Stimulated activated CD4-positive, alpha-beta T cell treated with anti-CD3 and anti-CD28 coated beads, Interleukin-1b, Interleukin-23, amount 100 ng/mL, for 24 hours (primary cell): ENCODE measurements around the gene CEP55.
"Not testable (repeated sequence)": the region's sequence is repeated elsewhere in the genome, so short reads cannot be mapped to it uniquely, and the experiment has no call there.

Source experiments
- DNase-seq, 4 experiments: peaks; one replicate each; pipeline ENCODE4 v3.0.0-alpha.2; 2020; ENCODE audit warnings: low read depth in 4 of 4, low spot score in 1 of 4

The CEP55 gene

DNA sequence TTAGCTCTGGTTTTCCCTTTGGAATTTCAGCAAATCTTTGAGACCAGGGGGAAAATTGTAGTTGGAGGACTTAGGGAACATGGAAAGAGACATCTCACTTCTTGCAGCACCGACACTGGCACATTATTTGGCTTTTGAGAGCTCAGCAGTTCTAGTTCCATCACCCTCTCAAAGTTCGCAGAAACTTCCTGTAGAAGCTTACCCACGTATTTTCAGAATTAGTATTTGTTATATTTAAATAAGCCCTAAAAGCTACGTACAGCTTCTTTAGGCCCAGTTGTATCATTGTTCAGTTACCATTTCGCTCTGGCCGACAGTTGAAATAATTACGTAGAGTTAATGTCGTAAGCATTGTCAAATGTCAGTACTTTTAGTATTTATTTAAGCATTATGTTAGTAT lies 13.4 kb downstream of the CEP55 start:
- no peak for DNase-seq

DNA sequence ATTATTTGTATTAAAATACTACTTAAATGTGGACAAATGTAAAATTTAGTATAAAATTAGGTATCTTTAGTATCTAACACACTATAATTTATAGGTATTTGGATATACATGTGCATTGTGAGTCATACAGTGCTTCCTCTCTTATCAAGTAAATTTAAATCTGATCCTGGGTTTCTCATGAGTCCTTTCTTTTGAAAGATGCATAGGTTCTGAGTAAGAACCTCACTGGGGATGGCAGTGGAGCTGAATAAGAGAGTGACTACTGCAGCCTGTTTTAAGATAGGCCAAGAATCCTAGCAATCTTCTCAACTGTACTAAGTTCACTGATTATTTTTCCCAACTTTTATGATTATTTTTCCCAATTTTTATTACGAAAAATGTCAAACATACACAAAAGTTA lies 16.2 kb downstream of the CEP55 start:
- no peak for DNase-seq

DNA sequence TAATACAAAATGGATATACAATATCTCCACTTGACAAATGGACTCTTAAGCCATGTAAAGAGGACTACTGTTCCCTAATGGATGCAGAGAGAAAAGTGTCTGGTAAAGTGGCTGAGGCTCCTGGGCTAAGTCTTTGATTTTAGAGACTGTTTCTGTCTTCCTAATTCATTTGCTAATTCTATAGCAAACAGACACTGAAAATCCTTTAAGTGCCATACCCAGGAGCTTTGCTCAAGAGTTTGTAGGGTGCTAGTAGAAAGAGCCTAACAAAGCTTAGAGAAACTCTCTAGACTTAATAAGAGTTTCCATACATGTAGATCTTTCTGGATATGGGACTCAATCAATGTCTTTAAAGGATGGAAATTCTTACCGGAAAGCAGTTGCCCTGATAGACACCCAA lies 16.7 kb downstream of the CEP55 start:
- DNase-seq = no peak

DNA sequence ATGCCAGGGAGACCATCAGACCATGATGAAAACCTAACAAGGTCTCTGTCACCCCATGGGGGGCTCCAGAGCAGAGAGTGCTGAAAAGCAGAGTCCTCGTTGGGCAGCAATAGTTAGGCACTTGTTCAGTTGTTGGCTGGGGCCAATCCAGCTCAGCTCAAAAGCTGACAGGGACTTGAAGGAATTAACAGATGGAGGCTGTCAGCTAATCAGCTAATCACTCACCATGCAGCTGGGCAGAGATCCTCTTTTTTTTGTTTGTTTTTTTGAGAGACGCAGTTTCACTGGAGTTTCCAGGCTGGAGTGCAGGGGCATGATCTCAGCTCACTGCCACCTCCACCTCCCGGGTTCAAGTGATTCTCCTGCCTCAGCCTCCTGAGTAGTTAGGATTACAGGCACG lies 18.1 kb downstream of the CEP55 start:
- DNase-seq = no peak

DNA sequence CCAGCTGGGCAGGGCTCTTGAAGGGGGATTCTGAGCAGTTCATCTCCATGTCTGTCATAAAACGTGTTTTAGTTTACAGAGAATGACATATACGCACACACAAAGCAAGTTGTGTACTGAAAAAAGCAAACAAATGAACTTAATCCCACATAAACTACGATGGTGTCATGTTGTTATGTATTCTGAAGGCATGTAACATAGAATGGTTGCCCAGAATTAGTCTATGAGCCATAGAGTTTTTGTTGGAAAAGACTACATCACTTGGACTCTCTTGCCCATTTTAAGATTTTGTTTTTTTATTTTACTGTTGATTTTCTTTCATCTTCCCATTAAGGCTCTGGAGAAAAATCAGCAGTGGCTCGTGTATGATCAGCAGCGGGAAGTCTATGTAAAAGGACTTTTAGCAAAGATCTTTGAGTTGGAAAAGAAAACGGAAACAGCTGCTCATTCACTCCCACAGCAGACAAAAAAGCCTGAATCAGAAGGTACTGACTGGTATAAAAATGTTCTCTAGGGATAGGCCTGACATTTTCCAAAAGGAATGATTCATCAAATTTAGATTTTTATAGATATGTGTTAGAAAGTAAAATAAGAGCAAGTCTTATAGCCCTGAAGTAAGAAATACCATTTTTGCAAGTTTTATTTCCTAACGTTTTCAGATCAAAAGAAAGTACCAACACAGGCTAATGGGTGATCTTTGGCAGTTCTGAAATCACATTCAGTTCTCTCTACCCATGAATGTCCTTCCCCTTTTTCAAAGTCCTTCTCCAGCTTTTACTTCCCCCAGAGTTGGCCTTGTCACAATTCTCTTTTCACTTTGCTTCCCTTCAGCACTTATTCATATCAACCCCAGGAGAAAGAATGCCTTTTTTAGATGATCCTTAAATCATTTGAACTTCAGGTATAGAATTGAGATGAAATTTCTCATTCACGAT lies 18.9 kb downstream of the CEP55 start:
- no peak for DNase-seq

DNA sequence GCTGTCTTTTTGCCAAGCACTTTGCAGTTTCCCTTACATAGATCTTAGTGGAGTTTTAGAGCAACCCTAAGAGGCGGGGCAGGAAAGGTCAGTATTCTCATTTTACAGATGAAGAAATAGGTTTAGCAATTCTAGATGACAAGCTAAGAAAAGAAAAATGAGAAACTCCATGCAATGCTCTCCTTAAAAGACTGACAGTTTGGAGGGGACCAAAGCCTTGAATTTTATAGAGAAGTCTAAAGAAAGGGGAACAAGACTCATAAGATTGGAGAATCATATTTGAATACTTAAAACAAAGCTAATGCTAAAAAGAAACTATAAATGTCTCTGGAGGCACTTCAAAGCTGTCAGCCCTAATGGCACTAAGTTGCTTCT lies 19.6 kb downstream of the CEP55 start:
- no peak for DNase-seq

DNA sequence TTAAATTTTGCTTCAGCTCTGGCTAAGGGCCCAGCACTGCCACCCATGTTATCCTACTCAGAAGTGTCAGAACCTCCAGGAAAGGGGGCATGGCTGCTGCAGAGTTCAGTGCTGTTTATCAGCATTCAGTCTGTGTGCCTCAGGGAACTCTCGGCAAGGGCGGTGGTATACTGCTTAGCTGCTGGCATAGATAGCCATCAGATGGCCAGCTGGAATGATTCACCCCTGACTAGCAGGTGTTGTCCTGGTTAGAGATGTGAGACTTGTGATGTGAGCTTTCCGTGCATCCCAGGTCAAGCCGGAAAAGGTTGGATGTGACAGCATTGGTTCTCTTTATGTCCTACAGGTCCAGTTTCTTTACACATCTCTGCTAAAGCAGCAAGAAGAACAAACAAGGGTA lies 22.1 kb downstream of the CEP55 start:
- DNase-seq = no peak

DNA sequence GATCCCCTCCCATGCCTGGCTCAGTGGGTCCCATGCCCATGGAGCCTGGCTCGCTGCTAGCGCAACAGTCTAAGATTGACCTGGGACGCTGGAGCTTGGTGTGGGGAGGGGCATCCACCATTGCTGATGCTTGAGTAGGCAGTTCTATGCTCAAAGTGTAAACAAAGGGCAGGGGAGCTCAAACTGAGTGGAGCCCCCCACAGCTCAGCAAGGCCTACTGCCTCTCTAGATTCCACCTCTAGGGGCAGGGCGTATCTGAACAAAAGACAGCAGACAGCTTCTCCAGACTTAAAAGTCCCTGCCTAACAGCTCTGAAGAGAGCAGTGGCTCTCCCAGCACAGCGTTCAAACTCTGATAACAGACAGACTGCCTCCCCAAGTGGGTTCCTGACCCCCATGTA lies 38.9 kb downstream of the CEP55 start:
- DNase-seq = no peak

DNA sequence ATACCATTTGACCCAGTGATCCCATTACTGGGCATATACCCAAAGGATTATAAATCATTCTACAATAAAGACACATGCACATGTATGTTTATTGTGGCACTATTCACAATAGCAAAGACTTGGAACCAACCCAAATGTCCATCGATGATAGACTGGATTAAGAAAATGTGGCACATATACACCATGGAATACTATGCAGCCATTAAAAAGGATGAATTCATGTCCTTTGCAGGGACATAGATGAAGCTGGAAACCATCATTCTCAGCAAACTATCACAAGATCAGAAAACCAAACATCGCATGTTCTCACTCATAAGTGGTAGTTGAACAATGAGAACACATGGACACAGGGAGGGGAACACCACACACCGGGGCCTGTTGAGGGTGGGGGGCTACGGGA lies 44.5 kb downstream of the CEP55 start:
- not testable (repeated sequence) for DNase-seq

DNA sequence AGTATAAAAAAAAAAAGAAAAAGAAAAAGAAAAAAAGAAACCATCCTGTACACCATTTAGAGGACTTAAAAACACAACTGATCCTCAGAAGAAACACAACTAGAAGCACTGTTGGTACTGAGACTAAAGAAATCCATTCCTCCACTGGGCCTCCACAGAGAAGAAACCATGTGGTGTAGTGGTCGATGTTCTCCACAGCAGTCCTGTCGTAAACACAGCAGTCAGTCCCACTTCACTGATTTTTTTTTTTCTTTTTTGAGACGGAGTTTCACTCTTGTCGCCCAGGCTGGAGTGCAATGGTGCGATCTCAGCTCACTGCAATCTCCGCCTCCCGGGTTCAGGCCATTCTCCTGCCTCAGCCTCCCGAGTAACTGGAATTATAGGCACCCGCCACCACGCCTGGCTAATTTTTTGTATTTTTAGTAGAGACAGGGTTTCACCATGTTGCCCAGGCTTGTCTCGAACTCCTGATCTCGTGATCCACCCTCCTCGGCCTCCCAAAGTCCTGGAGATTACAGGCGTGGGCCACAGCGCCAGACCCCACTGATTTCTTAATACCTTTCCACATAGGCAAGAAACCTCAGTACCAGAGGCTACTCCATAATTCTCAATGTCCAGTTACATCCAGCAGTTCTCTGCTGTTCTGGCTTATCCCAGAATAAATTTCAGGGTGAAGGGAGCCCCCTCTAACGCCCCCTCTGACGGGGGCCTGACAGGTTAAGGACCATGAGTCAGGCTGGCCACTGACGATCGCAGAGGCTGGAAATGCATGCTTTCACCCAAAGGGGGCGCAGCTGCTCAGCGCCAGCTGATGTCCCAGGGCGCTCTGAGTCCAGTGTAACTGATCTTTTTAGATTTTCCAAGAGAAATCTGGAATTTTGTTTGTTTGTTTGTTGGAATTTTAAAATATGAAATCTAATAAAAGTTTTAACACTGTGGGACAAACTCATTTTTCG lies 45.3 kb downstream of the CEP55 start:
- DNase-seq = no peak

DNA sequence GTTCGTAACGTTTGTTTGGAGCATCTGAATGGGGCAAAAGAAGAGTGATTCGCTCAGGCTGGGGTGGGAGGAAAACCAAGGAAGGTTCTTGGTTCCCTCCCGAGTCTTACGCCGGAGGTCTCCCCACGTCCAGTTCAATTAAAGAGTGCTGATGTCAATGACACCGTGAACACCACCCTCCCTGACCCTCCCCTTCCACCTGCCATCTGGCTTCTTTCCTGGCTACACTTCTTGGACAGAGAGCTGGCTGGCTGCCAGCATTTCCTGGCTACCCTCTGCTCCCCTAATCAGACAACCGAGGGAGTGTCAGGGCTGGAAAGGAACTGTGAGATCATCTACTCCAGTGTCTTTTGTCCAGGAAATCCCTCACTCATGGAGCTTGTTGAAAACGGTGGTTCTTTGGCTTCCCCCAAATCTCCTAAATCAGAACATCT lies 46.0 kb downstream of the CEP55 start:
- DNase-seq = no peak

DNA sequence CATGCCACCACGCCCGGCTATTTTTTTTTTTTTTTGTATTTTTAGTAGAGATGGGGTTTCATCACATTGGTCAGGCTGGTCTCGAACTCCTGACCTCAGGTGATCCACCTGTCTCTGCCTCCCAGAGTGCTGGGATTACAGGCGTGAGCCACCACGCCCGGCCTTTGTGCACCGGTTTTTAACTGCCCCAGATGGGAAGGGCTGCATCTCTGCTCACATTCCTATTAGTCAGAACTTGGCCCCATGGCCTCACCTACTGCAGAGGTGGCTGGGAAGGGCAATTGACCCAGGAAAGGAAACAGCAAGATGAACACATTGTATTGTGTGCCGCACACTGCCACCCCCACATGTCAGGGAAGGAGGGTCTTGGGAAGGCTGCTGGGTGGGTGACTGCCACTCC lies 50.6 kb downstream of the CEP55 start:
- not testable (repeated sequence) for DNase-seq

DNA sequence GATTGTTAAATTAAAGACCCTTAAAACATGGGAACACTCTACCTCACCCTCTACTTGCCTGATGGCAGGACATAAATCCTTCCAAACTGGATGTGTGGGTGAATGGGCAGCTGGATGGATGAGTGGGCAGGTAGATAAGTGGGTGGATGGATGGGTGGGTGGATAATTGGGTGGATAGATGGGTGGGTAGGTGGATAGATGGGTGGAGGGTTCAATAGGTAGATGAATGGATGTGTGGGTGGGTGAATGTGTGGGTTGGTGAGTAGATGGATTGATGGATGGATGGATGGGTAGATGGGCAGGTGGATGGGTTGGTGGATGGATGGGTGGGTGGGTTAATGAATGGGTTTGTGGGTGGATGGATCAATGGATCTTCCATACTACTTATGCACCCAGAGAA lies 51.1 kb downstream of the CEP55 start:
- DNase-seq = no peak

DNA sequence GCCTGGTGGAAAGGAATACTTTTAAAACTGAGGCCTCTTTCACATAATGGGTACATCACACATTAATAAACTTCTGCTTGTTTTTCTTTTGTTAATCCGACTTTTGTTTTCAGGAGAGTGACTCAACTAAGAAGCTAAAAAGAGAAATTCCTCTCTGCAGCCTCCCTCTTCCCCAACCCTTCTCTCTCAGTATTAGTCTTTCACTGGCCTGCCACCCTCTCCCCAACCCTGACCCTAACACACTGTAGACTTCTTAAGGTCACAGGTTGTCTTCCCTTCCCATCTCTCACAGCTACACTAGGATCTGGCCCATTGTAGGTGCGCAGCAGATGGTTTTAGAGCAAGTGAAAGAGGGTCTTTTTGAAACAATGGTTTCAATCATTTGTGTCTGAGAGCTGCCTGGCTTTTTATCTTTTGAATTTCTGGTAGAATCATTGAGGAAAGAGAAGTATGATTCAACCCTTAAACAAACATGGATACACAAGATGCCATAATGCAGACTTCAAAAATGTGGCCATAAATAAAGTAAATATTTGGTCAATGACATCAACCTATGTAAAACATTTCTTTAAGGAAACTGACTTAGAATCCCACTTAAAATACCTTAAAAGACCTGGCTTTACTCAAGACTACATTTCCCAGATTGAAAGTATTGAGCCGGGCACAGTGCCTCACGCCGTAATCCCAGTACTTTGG lies 52.1 kb downstream of the CEP55 start:
- no peak for DNase-seq

DNA sequence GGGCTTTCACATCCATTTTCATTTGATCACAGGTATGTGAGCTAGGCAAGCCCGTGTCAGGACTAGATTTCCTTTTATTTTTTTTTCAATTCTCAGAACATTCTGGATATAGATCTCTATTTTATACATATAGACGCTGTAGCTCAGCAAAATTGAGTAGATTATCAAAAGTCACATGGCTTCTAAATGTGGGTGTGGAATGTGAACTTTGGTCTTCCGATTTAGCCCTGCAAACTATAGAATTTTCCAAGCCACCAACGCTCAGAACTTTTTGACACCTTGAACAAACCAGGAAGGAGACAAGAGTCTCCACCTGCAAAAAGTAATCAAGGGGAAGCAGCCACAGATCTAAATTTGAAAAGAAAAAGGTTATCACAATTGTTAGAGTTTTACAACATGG lies 54.2 kb downstream of the CEP55 start:
- no peak for DNase-seq

DNA sequence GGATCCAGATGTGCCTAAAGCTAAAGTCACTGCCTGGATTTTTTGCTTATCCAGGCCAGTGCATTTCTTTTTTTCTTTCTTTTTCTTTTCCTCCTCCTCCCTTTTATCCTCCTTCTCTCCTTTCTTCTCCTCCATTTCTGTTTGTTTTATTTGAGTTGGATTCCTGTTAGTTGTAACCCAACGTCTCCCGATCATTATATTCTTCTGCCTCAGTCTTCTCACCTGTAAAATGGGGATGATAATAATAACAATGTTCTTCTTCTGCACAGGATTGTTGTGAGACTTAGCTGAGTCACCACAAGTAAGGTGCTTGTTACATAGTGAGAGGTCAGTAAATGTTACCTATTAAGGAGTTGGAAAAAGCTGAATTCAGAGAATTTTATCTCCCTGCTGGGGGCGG lies 56.4 kb downstream of the CEP55 start:
- no peak for DNase-seq

DNA sequence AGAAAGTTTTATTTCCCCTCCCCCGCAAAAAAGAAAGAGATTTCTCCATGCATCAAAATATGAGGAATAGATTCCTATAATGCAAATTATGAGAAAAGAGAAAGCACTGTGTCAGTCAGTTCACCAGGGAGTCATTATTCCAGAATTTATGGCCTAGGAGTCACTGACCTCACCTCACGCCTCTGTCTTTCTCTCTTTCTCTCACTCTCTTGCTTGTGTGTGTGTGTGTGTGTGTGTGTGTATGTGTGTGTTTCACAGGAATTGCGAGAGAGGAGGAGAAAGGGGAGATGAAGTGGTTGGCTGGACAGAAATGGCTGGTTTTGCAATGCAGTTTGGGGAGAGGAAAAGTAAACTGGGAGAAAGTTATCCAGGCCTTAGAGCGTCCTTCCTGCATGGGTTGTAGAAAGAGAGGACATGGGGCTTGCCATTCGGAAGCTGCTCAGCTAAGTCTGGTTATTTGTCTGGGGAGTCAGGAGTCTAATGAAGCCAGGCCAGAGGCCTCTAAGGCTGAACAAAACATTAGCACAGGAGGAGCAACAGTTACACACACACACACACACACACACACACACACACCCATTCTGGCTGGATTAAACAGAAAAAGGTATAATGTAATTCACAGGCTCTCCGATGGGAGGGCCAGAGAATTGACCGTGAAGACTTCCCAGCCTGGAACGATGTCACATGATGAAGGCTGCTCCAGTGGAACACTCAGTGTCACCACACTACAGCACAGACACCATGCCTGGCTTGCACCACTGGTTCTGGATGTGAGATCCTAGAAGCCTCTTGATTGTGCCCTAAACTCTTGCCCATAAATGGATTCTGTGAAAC lies 57.3 kb downstream of the CEP55 start:
- DNase-seq = no peak

DNA sequence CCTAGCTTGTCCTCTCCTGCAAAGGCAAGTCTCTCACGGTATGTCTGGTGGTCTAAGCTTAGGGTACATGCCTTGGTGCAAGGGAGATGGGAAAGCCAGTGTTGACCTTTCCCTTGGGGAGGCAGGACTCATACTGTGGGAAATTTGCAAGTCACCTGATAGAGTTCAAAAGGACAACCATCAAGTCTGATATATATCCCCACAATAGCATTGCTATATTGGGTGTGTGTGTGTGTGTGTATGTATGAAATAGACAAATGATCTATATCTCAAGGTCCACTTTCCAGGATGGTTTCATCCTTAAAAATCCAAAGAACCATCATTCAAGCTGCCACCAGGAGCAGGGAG lies 57.9 kb downstream of the CEP55 start:
- DNase-seq = no peak

DNA sequence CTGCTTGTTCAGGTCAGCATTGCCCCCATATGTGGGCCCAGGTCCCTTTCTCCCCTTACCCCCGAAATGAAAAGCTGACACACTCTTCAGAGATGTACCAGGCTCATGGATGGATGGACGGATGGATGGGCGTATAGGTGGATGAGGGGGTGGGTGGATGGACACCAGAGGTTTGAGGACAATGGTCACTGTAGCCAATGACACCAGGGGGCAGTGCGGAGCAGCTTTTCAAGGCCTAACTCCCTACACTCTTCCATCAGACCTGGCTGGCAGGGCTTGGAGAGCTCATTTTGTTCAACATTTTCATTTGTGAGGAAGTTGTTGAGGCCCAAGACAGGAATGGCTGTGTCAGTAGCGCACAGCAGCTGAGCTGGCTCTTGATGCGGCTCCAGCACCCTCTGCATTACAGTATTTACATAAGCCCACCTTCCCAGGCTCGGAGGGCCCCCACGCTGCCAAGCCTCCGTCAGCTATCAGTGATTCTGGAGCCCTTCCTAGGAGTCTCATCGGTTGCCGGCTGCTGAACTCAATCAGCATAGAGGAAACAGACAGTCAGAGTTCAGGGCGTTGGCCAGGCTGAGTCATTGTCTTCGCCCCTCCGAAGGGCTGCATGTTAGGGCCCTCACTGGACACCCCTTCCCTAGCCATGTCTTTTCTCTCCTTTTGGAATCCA lies 58.5 kb downstream of the CEP55 start:
- DNase-seq = peak in 3 of 4 experiments; percentile 6 to 19 (median 7)

DNA sequence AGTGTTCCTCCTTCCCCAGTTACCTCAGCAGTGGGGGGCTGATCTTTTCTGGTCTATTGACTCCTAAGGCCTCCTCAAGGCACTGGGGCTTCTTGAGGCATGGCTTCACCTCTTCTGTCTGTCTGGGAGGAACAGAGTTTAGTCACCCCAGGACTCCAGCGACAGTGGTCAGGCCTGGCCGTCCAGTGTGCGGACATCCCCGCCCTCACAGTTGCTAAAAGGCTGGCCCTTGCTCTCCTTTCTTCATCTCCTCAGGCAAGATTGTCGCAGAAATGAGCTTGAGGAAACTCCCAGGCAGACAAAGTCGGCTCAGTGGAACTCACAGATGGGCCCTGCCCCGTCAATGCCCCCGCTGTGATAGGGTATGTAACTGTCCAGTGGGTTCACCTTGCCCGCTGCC lies 63.1 kb downstream of the CEP55 start:
- no peak for DNase-seq
